Parathyroid adenoma (tissue), 2 donors: ENCODE data around the gene DPYSL3.
"Not testable (repeated sequence)": the region's sequence is repeated elsewhere in the genome, so short reads cannot be mapped to it uniquely, and the experiment has no call there.

Experiments
- H2AFZ ChIP-seq: fragments of 300-600 bp; sonication (generic); one replicate; pipeline ENCODE4 v1.7.0; 2017; ENCODE audit warnings: antibody characterized with exemption, mild to moderate bottlenecking
- H3K27ac ChIP-seq: fragments of 300-600 bp; sonication (generic); one replicate; pipeline ENCODE4 v1.7.0; 2017
- H3K27me3 ChIP-seq: fragments of 300-600 bp; sonication (generic); one replicate; pipeline ENCODE4 v1.7.0; 2017; ENCODE audit warnings: low read length; ENCODE audit not compliant: control insufficient read depth, insufficient read depth
- H3K36me3 ChIP-seq: fragments of 300-600 bp; sonication (generic); one replicate; pipeline ENCODE4 v1.7.0; 2017; ENCODE audit warnings: low read length; ENCODE audit not compliant: control insufficient read depth, insufficient read depth
- H3K4me1 ChIP-seq: fragments of 300-600 bp; sonication (generic); one replicate; pipeline ENCODE4 v1.7.0; 2017; ENCODE audit warnings: control low read depth
- H3K4me2 ChIP-seq: fragments of 300-600 bp; sonication (generic); one replicate; pipeline ENCODE4 v1.7.0; 2017; ENCODE audit warnings: low read length
- H3K4me3 ChIP-seq: fragments of 300-600 bp; sonication (generic); one replicate; pipeline ENCODE4 v1.7.0; 2017; ENCODE audit warnings: low read depth, low read length
- H3K79me2 ChIP-seq: fragments of 300-600 bp; sonication (generic); one replicate; pipeline ENCODE4 v1.7.0; 2017; ENCODE audit warnings: control low read depth
- H3K9ac ChIP-seq: fragments of 300-600 bp; sonication (generic); one replicate; pipeline ENCODE4 v1.7.0; 2017; ENCODE audit warnings: mild to moderate bottlenecking
- H3K9me3 ChIP-seq: fragments of 300-600 bp; sonication (generic); one replicate; pipeline ENCODE4 v1.7.0; 2017; ENCODE audit warnings: low read length; ENCODE audit not compliant: control insufficient read depth
- CTCF ChIP-seq: fragments of 300-600 bp; sonication (generic); IDR thresholded peaks from one replicate; pipeline ENCODE4 v1.7.0; 2017; ENCODE audit warnings: antibody characterized with exemption, mild to moderate bottlenecking
- donor health status: primary hyperparathyroidism.

DPYSL3 gene

GRCh38 chr5:147554261-147554817 is 44.5 kb upstream of the DPYSL3 start:
- Histone ChIP-seq H3K36me3 (no peaks in the 10 kb centered on the region), H3K4me2 (no peak overlapping the region), H3K4me3 (no peak overlapping the region), H3K4me1 (no peaks in the 10 kb centered on the region), H2AFZ (no peak overlapping the region), H3K27ac (peak overlapping the region; percentile 24), H3K27me3 (no peaks in the 10 kb centered on the region), H3K79me2 (no peaks in the 10 kb centered on the region), H3K9me3 (no peaks in the 10 kb centered on the region), H3K9ac (no peak overlapping the region)
- TF ChIP-seq CTCF: no peak

GRCh38 chr5:147553817-147554216 is 43.9 kb upstream of the DPYSL3 start:
- not testable (repeated sequence) for H2AFZ ChIP-seq, H3K36me3 ChIP-seq, H3K27me3 ChIP-seq, H3K4me1 ChIP-seq, H3K27ac ChIP-seq, H3K9me3 ChIP-seq, H3K4me3 ChIP-seq, H3K79me2 ChIP-seq, H3K4me2 ChIP-seq, H3K9ac ChIP-seq

GRCh38 chr5:147552897-147553296 is 43.0 kb upstream of the DPYSL3 start:
- Histone ChIP-seq H2AFZ (no peak overlapping the region), H3K27me3 (no peaks in the 10 kb centered on the region), H3K4me2 (no peak overlapping the region), H3K9me3 (no peaks in the 10 kb centered on the region), H3K79me2 (no peaks in the 10 kb centered on the region), H3K4me3 (no peak overlapping the region), H3K4me1 (no peaks in the 10 kb centered on the region), H3K9ac (no peak overlapping the region), H3K27ac (no peak overlapping the region), H3K36me3 (no peaks in the 10 kb centered on the region)
- TF ChIP-seq CTCF: no peak

- Histone ChIP-seq H3K79me2 (no peaks in the 10 kb centered on the region), H3K36me3 (no peaks in the 10 kb centered on the region), H2AFZ (no peak overlapping the region), H3K27me3 (no peaks in the 10 kb centered on the region), H3K4me2 (no peak overlapping the region), H3K27ac (no peak overlapping the region), H3K9me3 (no peaks in the 10 kb centered on the region), H3K9ac (no peak overlapping the region), H3K4me1 (no peaks in the 10 kb centered on the region), H3K4me3 (no peak overlapping the region)
- no peak for TF ChIP-seq CTCF
Measured at GRCh38 chr5:147551677-147552076, 41.8 kb upstream of the DPYSL3 start.

GRCh38 chr5:147547730-147548129 is 37.9 kb upstream of the DPYSL3 start:
- H3K9ac ChIP-seq: no peak overlapping the region
- H3K36me3 ChIP-seq: no peaks in the 10 kb centered on the region
- no peak overlapping the region for H3K4me3 ChIP-seq
- no peak overlapping the region for H2AFZ ChIP-seq
- no peak for TF ChIP-seq CTCF
- H3K4me2 ChIP-seq: no peak overlapping the region
- H3K79me2 ChIP-seq: no peaks in the 10 kb centered on the region
- H3K27me3 ChIP-seq: no peaks in the 10 kb centered on the region
- no peak overlapping the region for H3K27ac ChIP-seq
- no peaks in the 10 kb centered on the region for H3K9me3 ChIP-seq
- H3K4me1 ChIP-seq: no peaks in the 10 kb centered on the region
